ENCODE data around the gene PNRC2. TPM values are rescaled to one million over a fixed set of nuclear protein-coding genes. Genes with fewer than 3 reads are reported as not detected.

The PNRC2 gene
- total RNA-seq, 2 experiments from 2014 or later = 172 to 183 TPM

GRCh38 chr1:23923592-23924499 lies 35.8 kb upstream of the PNRC2 start:
- Mint-ChIP-seq H3K9me3 (no peaks in the 10 kb centered on the region), H3K27ac (no peak overlapping the region), H3K27me3 (peaks cover 1% of the 10 kb centered on the region), H3K4me1 (ENCODE audit: low read depth) (no peaks in the 10 kb centered on the region), H3K36me3 (ENCODE audit: low read depth) (no peaks in the 10 kb centered on the region), H3K4me3 (no peak overlapping the region)
- DNase-seq (no peak), ATAC-seq (ENCODE audit: poor library complexity) (no peak)
- Histone ChIP-seq H3K27me3 (ENCODE audit: control insufficient read depth in 1 of 2, insufficient read depth in 2 of 2, low read length in 2 of 2) (no peaks in the 10 kb centered on the region), H3K27ac (ENCODE audit: low read depth in 1 of 2, low read length in 2 of 2) (no peak overlapping the region), H3K36me3 (ENCODE audit: insufficient read depth, low read length) (no peaks in the 10 kb centered on the region), H3K9me3 (ENCODE audit: control insufficient read depth in 1 of 2, insufficient read depth in 1 of 2, low read length in 2 of 2) (no peaks in the 10 kb centered on the region), H3K4me3 (ENCODE audit: low read length) (no peak overlapping the region), H3K4me1 (ENCODE audit: insufficient read depth, low read length) (no peaks in the 10 kb centered on the region)
- TF ChIP-seq, protein P1, sequence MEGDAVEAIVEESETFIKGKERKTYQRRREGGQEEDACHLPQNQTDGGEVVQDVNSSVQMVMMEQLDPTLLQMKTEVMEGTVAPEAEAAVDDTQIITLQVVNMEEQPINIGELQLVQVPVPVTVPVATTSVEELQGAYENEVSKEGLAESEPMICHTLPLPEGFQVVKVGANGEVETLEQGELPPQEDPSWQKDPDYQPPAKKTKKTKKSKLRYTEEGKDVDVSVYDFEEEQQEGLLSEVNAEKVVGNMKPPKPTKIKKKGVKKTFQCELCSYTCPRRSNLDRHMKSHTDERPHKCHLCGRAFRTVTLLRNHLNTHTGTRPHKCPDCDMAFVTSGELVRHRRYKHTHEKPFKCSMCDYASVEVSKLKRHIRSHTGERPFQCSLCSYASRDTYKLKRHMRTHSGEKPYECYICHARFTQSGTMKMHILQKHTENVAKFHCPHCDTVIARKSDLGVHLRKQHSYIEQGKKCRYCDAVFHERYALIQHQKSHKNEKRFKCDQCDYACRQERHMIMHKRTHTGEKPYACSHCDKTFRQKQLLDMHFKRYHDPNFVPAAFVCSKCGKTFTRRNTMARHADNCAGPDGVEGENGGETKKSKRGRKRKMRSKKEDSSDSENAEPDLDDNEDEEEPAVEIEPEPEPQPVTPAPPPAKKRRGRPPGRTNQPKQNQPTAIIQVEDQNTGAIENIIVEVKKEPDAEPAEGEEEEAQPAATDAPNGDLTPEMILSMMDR (IDR thresholded peaks at IDR 0.05) = no peak
- ChIA-PET CTCF (no interaction called here), POLR2A (no interaction called here)
- intact Hi-C loops (cut with DNase I, micrococcal nuclease) = no loop called here

DNA sequence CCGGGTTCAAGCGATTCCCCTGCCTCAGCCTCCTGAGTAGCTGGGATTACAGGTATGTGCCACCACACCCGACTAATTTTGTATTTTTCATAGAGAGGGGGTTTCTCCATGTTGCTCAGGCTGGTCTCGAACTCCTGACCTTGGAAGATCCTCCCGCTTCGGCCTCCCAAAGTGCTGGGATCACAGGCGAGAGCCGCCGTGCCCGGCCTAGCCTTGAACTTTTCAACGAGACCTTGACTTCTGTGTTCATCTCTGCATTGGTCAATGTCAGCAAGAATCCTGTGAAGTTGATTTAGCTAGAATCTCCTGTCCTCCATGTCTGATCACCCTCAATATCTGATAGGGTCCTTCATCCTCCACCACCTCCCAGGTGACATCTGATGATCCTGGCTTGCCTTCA lies 35.0 kb upstream of the PNRC2 start:
- no peak overlapping the region for H3K4me3 ChIP-seq (ENCODE audit: low read length)
- ChIA-PET POLR2A (no interaction called here), CTCF (no interaction called here)
- intact Hi-C loops (cut with DNase I, micrococcal nuclease) = no loop called here
- H3K27me3 Mint-ChIP-seq = peaks cover 4% of the 10 kb centered on the region
- TF ChIP-seq, protein P1 (IDR thresholded peaks at IDR 0.05) = no peak
- no peaks in the 10 kb centered on the region for H3K36me3 Mint-ChIP-seq (ENCODE audit: low read depth)
- no peaks in the 10 kb centered on the region for H3K4me1 ChIP-seq (ENCODE audit: insufficient read depth, low read length)
- H3K9me3 Mint-ChIP-seq = no peaks in the 10 kb centered on the region
- ATAC-seq (ENCODE audit: poor library complexity) (no peak), DNase-seq (no peak)
- H3K27ac ChIP-seq (ENCODE audit: low read depth in 1 of 2, low read length in 2 of 2) = no peak overlapping the region
- no peaks in the 10 kb centered on the region for H3K27me3 ChIP-seq (ENCODE audit: control insufficient read depth in 1 of 2, insufficient read depth in 2 of 2, low read length in 2 of 2)
- no peaks in the 10 kb centered on the region for H3K36me3 ChIP-seq (ENCODE audit: insufficient read depth, low read length)
- no peak overlapping the region for H3K27ac Mint-ChIP-seq
- no peaks in the 10 kb centered on the region for H3K4me1 Mint-ChIP-seq (ENCODE audit: low read depth)
- no peaks in the 10 kb centered on the region for H3K9me3 ChIP-seq (ENCODE audit: control insufficient read depth in 1 of 2, insufficient read depth in 1 of 2, low read length in 2 of 2)
- H3K4me3 Mint-ChIP-seq = no peak overlapping the region

GRCh38 chr1:23925279-23925678 lies 34.3 kb upstream of the PNRC2 start:
- ChIA-PET CTCF (no interaction called here), POLR2A (no interaction called here)
- ATAC-seq (ENCODE audit: poor library complexity) (no peak), DNase-seq (no peak)
- Histone ChIP-seq H3K27ac (ENCODE audit: low read depth in 1 of 2, low read length in 2 of 2) (no peak overlapping the region), H3K9me3 (ENCODE audit: control insufficient read depth in 1 of 2, insufficient read depth in 1 of 2, low read length in 2 of 2) (no peaks in the 10 kb centered on the region), H3K4me1 (ENCODE audit: insufficient read depth, low read length) (no peaks in the 10 kb centered on the region), H3K4me3 (ENCODE audit: low read length) (no peak overlapping the region), H3K36me3 (ENCODE audit: insufficient read depth, low read length) (no peaks in the 10 kb centered on the region), H3K27me3 (ENCODE audit: control insufficient read depth in 1 of 2, insufficient read depth in 2 of 2, low read length in 2 of 2) (no peaks in the 10 kb centered on the region)
- no peak overlapping the region for H3K27ac Mint-ChIP-seq
- no peaks in the 10 kb centered on the region for H3K4me1 Mint-ChIP-seq (ENCODE audit: low read depth)
- H3K4me3 Mint-ChIP-seq = no peak overlapping the region
- H3K36me3 Mint-ChIP-seq (ENCODE audit: low read depth) = no peaks in the 10 kb centered on the region
- no peaks in the 10 kb centered on the region for H3K9me3 Mint-ChIP-seq
- H3K27me3 Mint-ChIP-seq = peaks cover 4% of the 10 kb centered on the region
- TF ChIP-seq, protein P1 (IDR thresholded peaks at IDR 0.05) = no peak
- intact Hi-C loops (cut with DNase I, micrococcal nuclease) = no loop called here
